AG04449 (cell line): Measurements from ENCODE around the gene MS4A4E.

Experiments used
- CTCF ChIA-PET: fragments of 350-600 bp; formaldehyde crosslinking; extraction: SDS; loops from one replicate; lab custom pipeline; 2021; ENCODE audit warnings: antibody characterized with exemption; lab: Yijun Ruan, JAX
- POLR2A ChIA-PET: fragments of 400-600, 350-600 bp; formaldehyde crosslinking; extraction: SDS; loops from one replicate; lab custom pipeline; 2020; ENCODE audit warnings: antibody characterized with exemption, inconsistent platforms; lab: Yijun Ruan, JAX
- DNase-seq: peaks from one replicate; pipeline ENCODE4 v3.0.0-alpha.2; 2010; ENCODE audit warnings: low read depth, low spot score
- H3K4me3 ChIP-seq: 2 replicates; pipeline ENCODE4 v1.5.1; 2011; ENCODE audit warnings: low read depth, mild to moderate bottlenecking, control low read depth, low read length
- CTCF ChIP-seq: IDR thresholded peaks from one replicate; pipeline ENCODE4 v1.5.1; 2011; ENCODE audit warnings: mild to moderate bottlenecking, moderate library complexity, low read length, control low read depth, inconsistent platforms; ENCODE audit not compliant: insufficient read depth; ENCODE audit errors: missing control alignments

MS4A4E gene

GRCh38 chr11:60182541-60183330 is 60.2 kb downstream of the MS4A4E start, which contains the start of gene MS4A6A:
Gene MS4A6A, minus strand, starts transcription at chr11:60183083. Its CDS starts 1,356 bp downstream, at chr11:60181727.
- ChIA-PET CTCF (interaction anchor here (1.2 kb wide), 1 partner anchor 20 kb away, joined by 4 read pairs; no protein-coding TSS in a partner anchor), POLR2A (no interaction called here)
- no peak within 1 kb of the TSS for H3K4me3 ChIP-seq
- TF ChIP-seq CTCF: no peak
- DNase-seq: no peak

DNA sequence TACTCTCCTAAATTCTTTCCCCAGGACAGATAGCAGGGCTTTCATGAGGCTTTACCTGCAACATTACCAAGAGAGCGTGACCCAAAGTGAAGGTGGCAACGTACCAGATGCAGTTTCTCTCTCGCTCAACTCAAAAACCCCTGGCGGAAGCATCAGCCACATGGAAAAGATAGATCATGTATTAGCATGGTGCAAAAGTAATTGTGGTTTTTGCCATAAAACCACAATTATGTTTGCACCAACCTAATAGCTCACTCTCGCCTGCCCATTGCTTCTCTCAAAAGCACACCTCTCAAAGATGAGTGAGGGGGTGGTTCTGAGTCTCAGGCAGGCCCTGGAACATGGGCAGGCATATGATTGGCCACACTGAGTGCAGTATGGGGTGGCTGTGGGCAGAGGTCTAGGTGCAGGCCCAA is 67.1 kb downstream of the MS4A4E start:
- ChIA-PET CTCF (no interaction called here), POLR2A (no interaction called here)
- no peak for TF ChIP-seq CTCF
- H3K4me3 ChIP-seq: no peak overlapping the region
- DNase-seq: no peak

DNA sequence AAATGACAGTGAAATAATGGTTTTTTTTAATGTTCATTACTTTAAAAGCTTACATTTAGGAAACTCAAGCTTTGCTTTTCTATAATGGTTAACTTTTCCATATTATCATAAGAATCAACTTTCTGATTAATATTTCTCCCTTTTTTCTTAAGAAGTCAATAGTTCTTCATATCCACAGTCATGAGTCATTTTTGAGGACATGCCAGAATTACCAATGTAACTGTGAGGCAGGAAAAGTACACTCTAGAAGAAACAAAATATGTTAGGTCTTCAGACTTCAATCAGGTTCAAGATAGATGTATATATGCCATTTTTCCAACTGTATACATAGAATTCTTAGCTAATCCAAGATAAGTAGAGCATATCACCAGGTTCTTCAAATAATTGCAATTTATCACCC is 70.9 kb downstream of the MS4A4E start:
- TF ChIP-seq CTCF: no peak
- ChIA-PET CTCF (no interaction called here), POLR2A (no interaction called here)
- no peak overlapping the region for H3K4me3 ChIP-seq
- no peak for DNase-seq

DNA sequence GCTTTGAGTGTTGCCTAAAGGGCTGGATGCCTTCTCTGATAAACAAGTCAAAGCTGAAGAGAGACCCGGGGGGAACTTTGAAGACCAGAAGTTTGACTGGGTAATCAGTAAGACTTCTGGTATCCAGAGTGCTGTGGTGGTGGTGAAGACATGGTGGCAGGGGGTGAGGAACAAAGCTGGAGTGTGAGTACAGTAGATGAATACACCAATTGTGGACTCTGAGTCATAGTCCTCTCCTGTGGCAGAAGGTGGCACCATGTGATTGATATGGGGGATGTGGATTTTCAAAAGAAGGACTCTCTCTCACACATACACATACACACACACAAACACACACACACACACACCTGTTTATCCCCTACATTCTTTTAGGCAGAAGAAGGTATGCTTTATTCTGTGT is 72.4 kb downstream of the MS4A4E start:
- DNase-seq: no peak
- no peak for TF ChIP-seq CTCF
- H3K4me3 ChIP-seq: no peak overlapping the region
- POLR2A ChIA-PET: no interaction called here
- CTCF ChIA-PET: no interaction called here

GRCh38 chr11:60169264-60169915 is 73.5 kb downstream of the MS4A4E start:
- POLR2A ChIA-PET: no interaction called here
- CTCF ChIA-PET: no interaction called here
- DNase-seq: no peak
- TF ChIP-seq CTCF: no peak
- H3K4me3 ChIP-seq: no peak overlapping the region

- DNase-seq: no peak
- ChIA-PET CTCF (no interaction called here), POLR2A (no interaction called here)
- no peak for TF ChIP-seq CTCF
- no peak overlapping the region for H3K4me3 ChIP-seq
Measured at GRCh38 chr11:60168306-60168705, 74.6 kb downstream of the MS4A4E start.
